ENCODE measurements around the gene DNAH3. TPM values are rescaled to one million over a fixed set of nuclear protein-coding genes. Genes with fewer than 3 reads are reported as not detected.
A peak's percentile ranks its signal among the peaks of the same experiment; 100 is the strongest.
"Not testable (repeated sequence)": the region's sequence is repeated elsewhere in the genome, so short reads cannot be mapped to it uniquely, and the experiment has no call there.

DNAH3 gene
- total and polyA plus RNA-seq, 2 experiments from 2014 or later: 0.70 to 1.3 TPM

- not testable (repeated sequence) for H3K9me3 Mint-ChIP-seq; H2AFZ ChIP-seq; H3K36me3 Mint-ChIP-seq (ENCODE audit: low read depth); H3K27ac ChIP-seq (ENCODE audit: low read depth); H3F3A ChIP-seq (replicated peaks; ENCODE audit: low read depth); H3K4me3 ChIP-seq; H3K9me2 ChIP-seq (ENCODE audit: insufficient read depth); DNase-seq (ENCODE audit: low spot score); H4K20me1 ChIP-seq (replicated peaks; ENCODE audit: insufficient read depth); H3K4me3 Mint-ChIP-seq; H3K36me3 ChIP-seq (ENCODE audit: insufficient read depth); H3K27ac Mint-ChIP-seq; H3K27me3 ChIP-seq (ENCODE audit: insufficient read depth); ATAC-seq; H3K79me2 ChIP-seq (replicated peaks; ENCODE audit: insufficient read depth); H3K4me2 ChIP-seq
- H3K4me1 ChIP-seq (ENCODE audit: insufficient read depth): peaks cover 26% of the 10 kb centered on the region
- Mint-ChIP-seq H3K4me1 (peaks cover 28% of the 10 kb centered on the region), H3K27me3 (ENCODE audit: insufficient read depth, low read depth, poor library complexity) (peaks cover 13% of the 10 kb centered on the region)
Measured at GRCh38 chr16:20973201-20973600, 177.4 kb downstream of the DNAH3 start.

GRCh38 chr16:20971401-20971800, 179.2 kb downstream of the DNAH3 start:
- Mint-ChIP-seq H3K27ac (no peak overlapping the region), H3K27me3 (ENCODE audit: insufficient read depth, low read depth, poor library complexity) (peaks cover 17% of the 10 kb centered on the region), H3K4me1 (peaks cover 44% of the 10 kb centered on the region), H3K4me3 (no peak overlapping the region), H3K36me3 (ENCODE audit: low read depth) (no peaks in the 10 kb centered on the region), H3K9me3 (no peaks in the 10 kb centered on the region)
- no peak overlapping the region for H3K4me3 ChIP-seq
- no peak for ATAC-seq
- no peak overlapping the region for H3K4me2 ChIP-seq
- H2AFZ ChIP-seq: peak overlapping the region; percentile 80
- H3K27ac ChIP-seq (ENCODE audit: low read depth): no peak overlapping the region
- no peaks in the 10 kb centered on the region for H3K36me3 ChIP-seq (ENCODE audit: insufficient read depth)
- no peak for DNase-seq (ENCODE audit: low spot score)
- peaks cover 41% of the 10 kb centered on the region for H3K4me1 ChIP-seq (ENCODE audit: insufficient read depth)
- peaks cover 9% of the 10 kb centered on the region for H3F3A ChIP-seq (replicated peaks; ENCODE audit: low read depth)
- H3K9me2 ChIP-seq (ENCODE audit: insufficient read depth): no peaks in the 10 kb centered on the region
- no peaks in the 10 kb centered on the region for H3K27me3 ChIP-seq (ENCODE audit: insufficient read depth)
- no peaks in the 10 kb centered on the region for H4K20me1 ChIP-seq (replicated peaks; ENCODE audit: insufficient read depth)
- no peaks in the 10 kb centered on the region for H3K79me2 ChIP-seq (replicated peaks; ENCODE audit: insufficient read depth)
- no peak for TF ChIP-seq STAT1 (IDR thresholded peaks at IDR 0.05; ENCODE audit: unreplicated experiment)
- no peak for TF ChIP-seq CREB1 (CRISPR knock-in tag; IDR thresholded peaks at IDR 0.05; ENCODE audit: low read depth)
- TF ChIP-seq JUNB (IDR thresholded peaks at IDR 0.05; ENCODE audit: unreplicated experiment): no peak
- no peak for TF ChIP-seq CTCF (conservative IDR thresholded peaks at IDR 0.05; ENCODE audit: low read depth in 2 of 2)
- no peak for TF ChIP-seq ZNF462 (CRISPR knock-in tag; IDR thresholded peaks at IDR 0.05)
- no peak for TF ChIP-seq POLR2AphosphoS5 (IDR thresholded peaks at IDR 0.05; ENCODE audit: low read depth)
- no peak for TF ChIP-seq EZH2 (IDR thresholded peaks at IDR 0.05; ENCODE audit: low read depth, unreplicated experiment)
- TF ChIP-seq EZH2phosphoT487 (IDR thresholded peaks at IDR 0.05; ENCODE audit: unreplicated experiment): no peak
- no peak for TF ChIP-seq ETS1 (IDR thresholded peaks at IDR 0.05)
- TF ChIP-seq NANOG (IDR thresholded peaks at IDR 0.05; ENCODE audit: borderline replicate concordance): no peak

All from GM23338 (cell line).